Thyroid gland (tissue), 4 donors: ENCODE measurements around the gene SDR9C7. TPM values are rescaled to one million over a fixed set of nuclear protein-coding genes. Genes with fewer than 3 reads are reported as not detected.
"Not testable (repeated sequence)": the region's sequence is repeated elsewhere in the genome, so short reads cannot be mapped to it uniquely, and the experiment has no call there.

Experiments used
- DNase-seq, 2 donors: peaks; one replicate each; pipeline ENCODE4 v3.0.0-alpha.2; 2019
- H3K27ac ChIP-seq, 3 donors: fragments of 200-600 bp; sonication (generic); 1 replicate in 2 of 3; 2 replicates in 1 of 3; pipeline ENCODE4 v1.5.1; 2016 to 2019; ENCODE audit warnings: mild to moderate bottlenecking in 1 of 3, moderate library complexity in 1 of 3
- H3K27me3 ChIP-seq: fragments of 200-600 bp; sonication (generic); one replicate; pipeline ENCODE4 v1.5.1; 2019
- H3K36me3 ChIP-seq, 2 donors: fragments of 200-600 bp; sonication (generic); one replicate each; pipeline ENCODE4 v1.5.1; 2016 to 2019
- H3K4me1 ChIP-seq, 2 donors: fragments of 200-600 bp; sonication (generic); one replicate each; pipeline ENCODE4 v1.5.1; 2017 to 2019
- H3K4me3 ChIP-seq, 3 donors: fragments of 200-600 bp; sonication (generic); replicated peaks in 1 of 3; 1 replicate in 2 of 3; 2 replicates in 1 of 3; pipeline ENCODE4 v1.5.1; 2016; ENCODE audit warnings: mild to moderate bottlenecking in 1 of 3
- H3K9me3 ChIP-seq: fragments of 200-600 bp; sonication (generic); one replicate; pipeline ENCODE4 v1.5.1; 2017
- CTCF ChIP-seq, 6 experiments: fragments of 200-600 bp in 3 of 6; fragments of 450-650 bp in 3 of 6; sonication (generic) in 3 of 6; IDR thresholded peaks; one replicate each; pipeline ENCODE4 v1.5.1; 2016 to 2019; ENCODE audit warnings: antibody characterized with exemption in 6 of 6, mild to moderate bottlenecking in 2 of 6, inconsistent platforms in 1 of 6, moderate library complexity in 1 of 6
- POLR2A ChIP-seq, 2 donors: fragments of 450-650 bp; IDR thresholded peaks; one replicate each; pipeline ENCODE4 v1.6.1; 2017; ENCODE audit warnings: antibody characterized with exemption in 2 of 2, mild to moderate bottlenecking in 2 of 2, moderate library complexity in 1 of 2
- WGBS, 2 donors: methylation state at CpG; one replicate each; pipeline ENCODE4 v1.1.5; 2017; 5-methylcytosine and 5-hydroxymethylcytosine counted together
- intact Hi-C: fragments of 100-400 bp; cut with DNase I; formaldehyde crosslinking; loops from one replicate; pipeline ENCODE4 v1.15.1; 2023
- total RNA-seq, 4 donors: library from RNA; depleted of rRNA; stranded (reverse); fragments of >200 nt; gene quantifications; one replicate each; pipeline ENCODE4 v1.2.3, GENCODE V29; 2016

Gene SDR9C7
- total RNA-seq, 4 donors from 2014 or later: not detected

DNA sequence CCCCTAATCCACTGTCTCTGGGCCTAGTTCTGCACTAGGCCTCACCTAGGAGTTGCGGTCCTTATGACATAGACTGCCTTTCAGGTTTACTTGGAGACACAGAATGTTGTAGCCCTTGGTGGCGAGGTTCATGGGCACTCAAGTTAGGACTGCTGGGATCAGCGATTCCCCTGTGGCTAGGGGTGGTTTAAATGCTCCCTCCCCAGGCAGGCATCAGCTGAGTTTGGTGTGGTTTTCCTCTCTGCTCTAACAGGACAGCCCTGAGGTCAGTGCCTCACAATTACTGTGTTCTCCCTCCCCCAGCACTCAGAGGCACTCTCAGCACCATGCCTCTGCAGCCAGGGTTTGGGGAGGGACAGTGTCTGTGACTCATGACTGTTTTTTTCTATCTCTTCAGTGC lies 45.4 kb upstream of the SDR9C7 start:
- no peaks in the 10 kb centered on the region for H3K9me3 ChIP-seq
- no peak for TF ChIP-seq CTCF (IDR thresholded peaks at IDR 0.05)
- no peak for TF ChIP-seq POLR2A (IDR thresholded peaks at IDR 0.05)
- DNase-seq: no peak
- no peaks in the 10 kb centered on the region for H3K27me3 ChIP-seq
- H3K4me3 ChIP-seq: no peak overlapping the region
- intact Hi-C loops: loop anchor here (10.0 kb wide), 1 partner anchor 135 kb away; no protein-coding TSS in a partner anchor
- H3K36me3 ChIP-seq: no peaks in the 10 kb centered on the region
- H3K27ac ChIP-seq: no peak overlapping the region
- H3K4me1 ChIP-seq: no peaks in the 10 kb centered on the region
- 100% methylated on average over 2 to 3 of the region's 3 CpGs for WGBS, 2 donors

- no peak for DNase-seq
- Histone ChIP-seq H3K27ac (no peak overlapping the region), H3K9me3 (no peaks in the 10 kb centered on the region), H3K4me1 (no peaks in the 10 kb centered on the region), H3K27me3 (no peaks in the 10 kb centered on the region), H3K4me3 (no peak overlapping the region), H3K36me3 (no peaks in the 10 kb centered on the region)
- TF ChIP-seq POLR2A (IDR thresholded peaks at IDR 0.05) (no peak), CTCF (IDR thresholded peaks at IDR 0.05) (no peak)
- intact Hi-C loops: no loop called here
- WGBS, 2 donors: 87 to 89% methylated on average over 3 of the region's 3 CpGs
These were observed 44.4 kb upstream of the SDR9C7 start for GRCh38 chr12:56978397-56979138.

DNA sequence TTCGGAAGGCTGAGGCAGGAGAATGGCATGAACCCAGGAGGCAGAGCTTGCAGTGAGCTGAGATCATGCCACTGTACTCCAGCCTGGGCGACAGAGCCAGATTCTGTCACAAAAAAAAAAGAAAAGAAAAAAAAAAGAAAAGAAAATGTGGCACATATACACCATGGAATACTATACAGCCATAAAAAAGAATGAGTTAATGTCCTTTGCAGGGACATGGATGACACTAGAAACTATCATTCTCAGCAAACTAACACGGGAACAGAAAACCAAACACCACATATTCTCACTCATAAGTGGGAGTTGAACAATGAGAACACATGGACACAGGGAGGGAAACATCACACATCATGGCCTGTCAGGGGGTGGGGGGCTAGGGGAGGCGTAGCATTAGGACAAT lies 43.2 kb upstream of the SDR9C7 start:
- H3K4me3 ChIP-seq, DNase-seq, intact Hi-C loops, H3K36me3 ChIP-seq, H3K27me3 ChIP-seq, H3K9me3 ChIP-seq, H3K27ac ChIP-seq, H3K4me1 ChIP-seq: not testable (repeated sequence)
- 81 to 84% methylated on average over 4 of the region's 4 CpGs for WGBS, 2 donors

GRCh38 chr12:56974224-56974623 lies 40.0 kb upstream of the SDR9C7 start:
- H3K27me3 ChIP-seq, H3K36me3 ChIP-seq, intact Hi-C loops, DNase-seq, H3K4me1 ChIP-seq, H3K4me3 ChIP-seq, H3K27ac ChIP-seq, H3K9me3 ChIP-seq: not testable (repeated sequence)
- 86 to 87% methylated on average over 3 of the region's 3 CpGs for WGBS, 2 donors

- 77 to 80% methylated on average over 6 of the region's 6 CpGs for WGBS, 2 donors
These were observed 34.7 kb upstream of the SDR9C7 start for GRCh38 chr12:56968910-56969309.

GRCh38 chr12:56965997-56966642 lies 31.9 kb upstream of the SDR9C7 start:
- H3K4me3 ChIP-seq, H3K4me1 ChIP-seq, H3K9me3 ChIP-seq, DNase-seq, H3K27me3 ChIP-seq, H3K27ac ChIP-seq, intact Hi-C loops, H3K36me3 ChIP-seq: not testable (repeated sequence)
- WGBS, 2 donors: 87 to 93% methylated on average over 15 of the region's 15 CpGs

More at GRCh38 chr12:56968910-56969309, 34.7 kb upstream of the SDR9C7 start:
- H3K27ac ChIP-seq, H3K4me1 ChIP-seq, H3K4me3 ChIP-seq, DNase-seq, H3K36me3 ChIP-seq, H3K27me3 ChIP-seq, H3K9me3 ChIP-seq, intact Hi-C loops: not testable (repeated sequence)

- H3K9me3 ChIP-seq, H3K4me3 ChIP-seq, intact Hi-C loops, H3K36me3 ChIP-seq, H3K4me1 ChIP-seq, H3K27ac ChIP-seq, DNase-seq, H3K27me3 ChIP-seq: not testable (repeated sequence)
- 94 to 99% methylated on average over 4 of the region's 4 CpGs for WGBS, 2 donors
These were observed 30.9 kb upstream of the SDR9C7 start for GRCh38 chr12:56965124-56965523.

- WGBS, 2 donors: no CpG with 5 or more reads among the region's 27 CpGs
- DNase-seq, intact Hi-C loops, H3K9me3 ChIP-seq, H3K27ac ChIP-seq, H3K27me3 ChIP-seq, H3K4me1 ChIP-seq, H3K4me3 ChIP-seq, H3K36me3 ChIP-seq: not testable (repeated sequence)
These were observed 29.3 kb upstream of the SDR9C7 start for GRCh38 chr12:56963557-56963956.

- whole genome bisulfite sequencing, 2 donors: 67 to 77% methylated on average over 4 of the region's 4 CpGs
- intact Hi-C loops, H3K9me3 ChIP-seq: not testable (repeated sequence)
These were observed 28.0 kb upstream of the SDR9C7 start for GRCh38 chr12:56962247-56962646.

More at GRCh38 chr12:56962247-56962646, 28.0 kb upstream of the SDR9C7 start:
- not testable (repeated sequence) for H3K4me3 ChIP-seq, H3K36me3 ChIP-seq, H3K27ac ChIP-seq, H3K27me3 ChIP-seq, H3K4me1 ChIP-seq, DNase-seq
